Adrenal gland (tissue), 12 donors: ENCODE results near the gene PTGES2. TPM values are rescaled to one million over a fixed set of nuclear protein-coding genes. Genes with fewer than 3 reads are reported as not detected.
A peak's percentile ranks its signal among the peaks of the same experiment; 100 is the strongest.
"Not testable (repeated sequence)": the region's sequence is repeated elsewhere in the genome, so short reads cannot be mapped to it uniquely, and the experiment has no call there.

ENCODE experiments used
- DNase-seq, 7 donors: peaks; one replicate each; pipeline ENCODE4 v3.0.0-alpha.2; 2019 to 2020
- H3K27ac ChIP-seq, 5 donors: fragments of 200-600 bp; sonication (generic) in 4 of 5; 1 replicate in 3 of 5; 2 replicates in 2 of 5; pipeline versions ENCODE4 v1.5.1 to v1.8.0; 2016 to 2020; ENCODE audit warnings: mild to moderate bottlenecking in 1 of 5
- H3K27me3 ChIP-seq: fragments of 200-600 bp; 2 replicates; pipeline ENCODE4 v1.8.0; 2021
- H3K36me3 ChIP-seq, 2 donors: fragments of 200-600 bp; replicated peaks in 1 of 2; 1 replicate in 1 of 2; 2 replicates in 1 of 2; pipeline versions ENCODE4 v1.5.1 to v1.8.0; 2018 to 2022
- H3K4me1 ChIP-seq, 2 donors: fragments of 200-600 bp; replicated peaks in 1 of 2; 1 replicate in 1 of 2; 2 replicates in 1 of 2; pipeline versions ENCODE4 v1.5.1 to v1.8.0; 2018 to 2021
- H3K4me3 ChIP-seq, 4 donors: fragments of 200-600 bp; sonication (generic) in 3 of 4; one replicate each; pipeline ENCODE4 v1.5.1; 2016 to 2018
- H3K9me3 ChIP-seq, 3 donors: fragments of 200-600 bp; sonication (generic) in 1 of 3; replicated peaks in 1 of 3; 1 replicate in 2 of 3; 2 replicates in 1 of 3; pipeline versions ENCODE4 v1.5.1 to v1.8.0; 2016 to 2021
- CTCF ChIP-seq, 6 experiments: fragments of 450-650 bp in 4 of 6; fragments of 200-600 bp in 2 of 6; sonication (generic) in 1 of 6; IDR thresholded peaks; 1 replicate in 5 of 6; 2 replicates in 1 of 6; pipeline versions ENCODE4 v1.5.1 to v1.8.0; 2016 to 2021; ENCODE audit warnings: antibody characterized with exemption in 6 of 6, mild to moderate bottlenecking in 2 of 6, moderate library complexity in 1 of 6
- POLR2A ChIP-seq, 2 donors: fragments of 450-650 bp; IDR thresholded peaks; one replicate each; pipeline ENCODE4 v1.6.1; 2017; ENCODE audit warnings: antibody characterized with exemption in 2 of 2, mild to moderate bottlenecking in 2 of 2, moderate library complexity in 1 of 2
- WGBS, 4 donors: extraction: QIAGEN DNeasy Blood & Tissue Kit in 2 of 4; methylation state at CpG; one replicate each; pipeline versions ENCODE4 v1.1.5 to v1.1.7; 2013 to 2017; 5-methylcytosine and 5-hydroxymethylcytosine counted together
- intact Hi-C, 2 donors: fragments of 100-400 bp; cut with DNase I; formaldehyde crosslinking; loops; one replicate each; pipeline versions ENCODE4 v1.14.1 to v1.15.0; 2022 to 2023
- polyA plus RNA-seq, 3 donors: library from polyadenylated mRNA; stranded (reverse); fragments of 200-250 nt in 2 of 3; fragments of 350-450 nt in 1 of 3; fragmentation: Illumina TruSeq in 1 of 3; extraction: RNeasy Lipid Tissue Mini Kit (QIAGEN cat#74804) in 1 of 3; gene quantifications; one replicate each; pipeline ENCODE4 v1.2.3, GENCODE V29; 2013 to 2014
- total RNA-seq, 9 donors: library from RNA; depleted of rRNA in 4 of 9; stranded (reverse); fragments of >200 nt in 4 of 9; fragments of 120-200 nt in 1 of 9; fragmentation: NEBNext Ultra II Directional in 1 of 9; extraction: Animal tissue kit (Norgen Biotek cat#: 25700) in 1 of 9; gene quantifications; one replicate each; pipeline versions ENCODE4 v1.1.0 to v1.2.4, GENCODE V29; 2013 to 2023
- donor health status: healthy with polysubstance abuse.
- donor health status: Bipolar disorder and iron deficiency.
- donor health status: DM: yes; HTN: yes; CAD: no.
- donor health status: DM: no; HTN: no; CAD: no.
- donor health status: DM: no; HTN: no; CAD: no.
- donor health status: DM: yes; HTN: yes; CAD: no.

PTGES2 gene
- total and polyA plus RNA-seq, 12 donors = 64.8 to 147 (median 98.4) TPM

- no peak for TF ChIP-seq POLR2A (IDR thresholded peaks at IDR 0.05)
- TF ChIP-seq CTCF (IDR thresholded peaks at IDR 0.05) = no peak
- 91 to 100% (median 98%) methylated on average over 3 of the region's 3 CpGs for whole genome bisulfite sequencing, 4 donors
- Histone ChIP-seq H3K4me3 (no peak overlapping the region), H3K36me3 (no peaks in the 10 kb centered on the region), H3K27ac (no peak overlapping the region), H3K4me1 (no peaks in the 10 kb centered on the region), H3K27me3 (no peaks in the 10 kb centered on the region), H3K9me3 (no peaks in the 10 kb centered on the region)
- intact Hi-C loops = no loop called here
- DNase-seq = no peak
Measured at GRCh38 chr9:128141604-128142003, 14.1 kb upstream of the PTGES2 start.

DNA sequence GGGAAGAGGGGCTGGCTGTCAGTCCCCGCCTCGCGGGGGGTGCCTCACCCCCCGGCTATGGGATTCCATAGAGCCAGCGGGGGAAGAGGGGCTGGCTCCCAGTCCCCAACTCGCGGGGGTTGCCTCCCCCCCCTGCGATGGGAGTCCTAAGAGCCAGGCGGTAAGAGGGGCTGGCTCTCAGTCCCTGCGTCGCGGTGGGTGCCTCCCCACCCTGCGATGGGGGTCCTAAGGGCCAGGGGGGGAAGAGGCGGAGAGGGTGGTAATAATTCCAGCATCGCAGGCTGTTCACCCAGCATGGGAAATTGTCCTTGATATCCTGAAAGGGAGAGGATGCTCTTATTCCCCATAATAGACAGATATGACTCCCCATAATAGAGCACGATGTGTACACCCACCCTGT, 12.1 kb upstream of the PTGES2 start:
- H3K4me3 ChIP-seq = no peak overlapping the region
- no peak for DNase-seq
- no peaks in the 10 kb centered on the region for H3K27me3 ChIP-seq
- no peaks in the 10 kb centered on the region for H3K9me3 ChIP-seq
- TF ChIP-seq POLR2A (IDR thresholded peaks at IDR 0.05) (no peak), CTCF (IDR thresholded peaks at IDR 0.05) (no peak)
- intact Hi-C loops = no loop called here
- H3K4me1 ChIP-seq = no peaks in the 10 kb centered on the region
- no peak overlapping the region for H3K27ac ChIP-seq
- WGBS, 4 donors = 75 to 92% (median 86%) methylated on average over 3 to 9 of the region's 16 CpGs
- H3K36me3 ChIP-seq = no peaks in the 10 kb centered on the region

DNA sequence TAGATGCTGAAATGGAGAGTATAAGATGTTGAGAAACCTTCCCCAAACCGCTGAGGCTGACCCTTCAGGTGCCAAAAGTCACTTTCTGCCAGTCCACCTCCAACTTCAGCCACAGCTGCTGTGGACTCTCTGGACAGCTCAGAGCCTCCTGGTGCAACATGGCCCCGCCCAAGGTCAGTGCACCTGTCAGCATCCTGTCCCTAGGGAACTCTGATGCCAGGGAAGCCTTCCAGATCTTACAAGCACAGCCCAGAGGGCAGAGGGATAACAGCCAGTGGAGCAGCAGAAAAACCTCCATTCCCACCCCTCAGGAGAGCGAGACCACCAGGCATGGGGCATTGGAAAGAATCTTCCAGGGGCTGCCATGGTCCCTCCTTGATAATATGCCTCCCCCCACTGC, 10.5 kb upstream of the PTGES2 start:
- H3K9me3 ChIP-seq = no peaks in the 10 kb centered on the region
- TF ChIP-seq POLR2A (IDR thresholded peaks at IDR 0.05) = no peak
- no peak for TF ChIP-seq CTCF (IDR thresholded peaks at IDR 0.05)
- no peak overlapping the region for H3K27ac ChIP-seq
- DNase-seq = no peak
- no peaks in the 10 kb centered on the region for H3K36me3 ChIP-seq
- WGBS, 4 donors = 80 to 86% (median 84%) methylated on average over 1 to 3 of the region's 3 CpGs
- H3K4me3 ChIP-seq = no peak overlapping the region
- no peaks in the 10 kb centered on the region for H3K4me1 ChIP-seq
- no peaks in the 10 kb centered on the region for H3K27me3 ChIP-seq
- intact Hi-C loops = no loop called here

- no peaks in the 10 kb centered on the region for H3K4me1 ChIP-seq
- H3K9me3 ChIP-seq = no peaks in the 10 kb centered on the region
- no peak for TF ChIP-seq CTCF (IDR thresholded peaks at IDR 0.05)
- no peak for TF ChIP-seq POLR2A (IDR thresholded peaks at IDR 0.05)
- H3K27ac ChIP-seq = no peak overlapping the region
- H3K36me3 ChIP-seq = no peaks in the 10 kb centered on the region
- H3K4me3 ChIP-seq = no peak overlapping the region
- no peak for DNase-seq
- no peaks in the 10 kb centered on the region for H3K27me3 ChIP-seq
- 90 to 93% (median 92%) methylated on average over 17 to 18 of the region's 18 CpGs for WGBS, 4 donors
- intact Hi-C loops = no loop called here
Measured at GRCh38 chr9:128136816-128137793, 9.6 kb upstream of the PTGES2 start.

DNA sequence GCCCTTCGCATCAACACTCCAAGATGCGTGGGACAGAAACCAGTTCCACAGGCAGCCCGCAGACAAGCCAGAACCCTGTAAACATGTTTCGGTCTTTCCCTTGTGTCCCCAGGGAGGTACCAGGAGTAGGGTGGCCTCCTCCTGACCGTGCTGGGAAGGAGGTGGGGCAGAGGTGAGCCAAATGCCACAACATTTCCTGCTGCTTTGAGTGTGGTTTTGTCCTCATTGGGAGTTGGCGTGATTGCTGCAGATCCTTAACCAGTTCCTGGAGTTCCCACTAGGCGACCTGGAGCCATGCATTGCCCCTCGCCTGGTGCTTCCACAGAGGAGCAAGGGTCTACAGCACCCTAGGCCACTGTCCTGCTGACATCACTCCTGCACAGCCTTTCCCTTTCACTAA, 8.0 kb upstream of the PTGES2 start:
- H3K36me3 ChIP-seq, H3K4me1 ChIP-seq, intact Hi-C loops, H3K4me3 ChIP-seq, H3K9me3 ChIP-seq, H3K27ac ChIP-seq, DNase-seq, H3K27me3 ChIP-seq: not testable (repeated sequence)
- WGBS, 4 donors = 80 to 96% (median 86%) methylated on average over 3 to 8 of the region's 8 CpGs

DNA sequence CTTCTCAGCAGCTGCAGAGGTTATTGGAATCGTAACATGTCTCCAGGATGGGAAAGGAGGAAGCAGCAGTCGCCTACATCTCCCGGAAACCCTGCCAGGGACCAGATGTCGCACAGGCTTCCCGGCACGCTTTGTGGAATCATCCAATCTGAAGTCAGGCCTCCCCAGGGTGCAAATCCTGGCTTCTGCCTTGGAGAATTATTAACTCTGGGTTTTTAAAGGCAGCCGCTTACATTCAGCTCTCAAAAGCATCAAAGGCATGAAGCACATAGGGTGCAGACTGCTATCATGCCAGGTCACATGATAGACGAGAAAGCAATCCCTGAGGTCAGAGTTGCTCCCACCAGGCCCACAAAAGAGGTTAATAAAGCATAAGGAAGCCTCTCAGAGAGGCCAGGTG, 4.6 kb upstream of the PTGES2 start:
- DNase-seq, H3K27ac ChIP-seq, H3K4me3 ChIP-seq, H3K27me3 ChIP-seq, H3K9me3 ChIP-seq, H3K36me3 ChIP-seq, H3K4me1 ChIP-seq, intact Hi-C loops: not testable (repeated sequence)
- WGBS, 4 donors = 51 to 54% (median 52%) methylated on average over 7 to 8 of the region's 8 CpGs

GRCh38 chr9:128131346-128131745, 3.8 kb upstream of the PTGES2 start:
- whole genome bisulfite sequencing, 4 donors = 76 to 82% (median 80%) methylated on average over 7 to 8 of the region's 8 CpGs

More at GRCh38 chr9:128131346-128131745, 3.8 kb upstream of the PTGES2 start:
- H3K36me3 ChIP-seq, intact Hi-C loops, H3K4me3 ChIP-seq, H3K27me3 ChIP-seq, H3K27ac ChIP-seq, H3K9me3 ChIP-seq: not testable (repeated sequence)
- peaks cover 12 to 14% of the 10 kb centered on the region in 2 donors for H3K4me1 ChIP-seq
- peak in 1 of 7 donors; percentile 12 for DNase-seq
